Right lobe of liver (tissue), 6 donors: Measurements from ENCODE around the gene ANAPC15. TPM values are rescaled to one million over a fixed set of nuclear protein-coding genes. Genes with fewer than 3 reads are reported as not detected.

Experiments
- ATAC-seq, 4 donors: fragments of 200-7000 bp; cut with Tn5 transposase; one replicate each; pipeline ENCODE4 v1.9.1; 2020; ENCODE audit warnings: mild to moderate bottlenecking in 4 of 4, moderate library complexity in 4 of 4
- DNase-seq, 3 donors: peaks; one replicate each; pipeline ENCODE4 v3.0.0-alpha.2; 2020
- H3K27ac ChIP-seq, 3 donors: fragments of 200-600 bp; one replicate each; pipeline ENCODE4 v1.8.0; 2022
- H3K27me3 ChIP-seq, 2 donors: fragments of 200-600 bp; one replicate each; pipeline ENCODE4 v1.8.0; 2022
- H3K36me3 ChIP-seq, 4 donors: fragments of 200-600 bp; sonication (generic) in 1 of 4; one replicate each; pipeline versions ENCODE4 v1.5.1 to v1.8.0; 2017 to 2022; ENCODE audit warnings: control low read depth in 1 of 4
- H3K4me1 ChIP-seq, 4 donors: fragments of 200-600 bp; sonication (generic) in 1 of 4; one replicate each; pipeline versions ENCODE4 v1.5.1 to v1.8.0; 2017 to 2022; ENCODE audit warnings: control low read depth in 1 of 4
- H3K4me3 ChIP-seq, 3 donors: fragments of 200-600 bp; one replicate each; pipeline ENCODE4 v1.8.0; 2022
- H3K9me3 ChIP-seq, 4 donors: fragments of 200-600 bp; sonication (generic) in 1 of 4; one replicate each; pipeline versions ENCODE4 v1.5.1 to v1.8.0; 2017 to 2022; ENCODE audit warnings: control low read depth in 1 of 4
- POLR2A ChIP-seq: fragments of 450-650 bp; IDR thresholded peaks from one replicate; pipeline ENCODE4 v1.6.1; 2017; ENCODE audit warnings: antibody characterized with exemption, mild to moderate bottlenecking
- WGBS: methylation state at CpG from one replicate; pipeline ENCODE4 v1.1.6; 2018; ENCODE audit warnings: low coverage, low lambda C conversion rate; ENCODE audit not compliant: insufficient coverage; ENCODE audit errors: missing lambda C conversion rate; 5-methylcytosine and 5-hydroxymethylcytosine counted together
- intact Hi-C, 2 donors: fragments of 100-400 bp; cut with DNase I; formaldehyde crosslinking; loops; one replicate each; pipeline versions ENCODE4 v1.11.2 to v1.14.1; 2022
- total RNA-seq, 6 experiments: library from RNA; depleted of rRNA in 2 of 6; stranded (reverse); fragments of >200 nt in 2 of 6; fragmentation: NEBNext Ultra II Directional in 3 of 6; extraction: Animal tissue kit (Norgen Biotek cat#: 25700) in 3 of 6; gene quantifications; one replicate each; pipeline versions ENCODE4 v1.1.0 to v1.2.4, GENCODE V29; 2016 to 2023
- TF ChIP-seq, protein P1 (sequence below), 4 donors: fragments of 200-600 bp in 3 of 4; fragments of 450-650 bp in 1 of 4; IDR thresholded peaks; one replicate each; pipeline versions ENCODE4 v1.5.1 to v1.8.0; 2016 to 2022; ENCODE audit warnings: antibody characterized with exemption in 4 of 4, mild to moderate bottlenecking in 2 of 4
- donor health status: DM: no; HTN: yes; CAD: no.
- donor health status: DM: no; HTN: no; CAD: no.
- donor health status: DM: no; HTN: no; CAD: no.
- donor health status: DM: no; HTN: yes; CAD: no.
- donor health status: DM: no; HTN: yes; CAD: no.

Gene ANAPC15
- total RNA-seq, 6 experiments from 2014 or later = 11.8 to 17.0 (median 14.2) TPM

DNA sequence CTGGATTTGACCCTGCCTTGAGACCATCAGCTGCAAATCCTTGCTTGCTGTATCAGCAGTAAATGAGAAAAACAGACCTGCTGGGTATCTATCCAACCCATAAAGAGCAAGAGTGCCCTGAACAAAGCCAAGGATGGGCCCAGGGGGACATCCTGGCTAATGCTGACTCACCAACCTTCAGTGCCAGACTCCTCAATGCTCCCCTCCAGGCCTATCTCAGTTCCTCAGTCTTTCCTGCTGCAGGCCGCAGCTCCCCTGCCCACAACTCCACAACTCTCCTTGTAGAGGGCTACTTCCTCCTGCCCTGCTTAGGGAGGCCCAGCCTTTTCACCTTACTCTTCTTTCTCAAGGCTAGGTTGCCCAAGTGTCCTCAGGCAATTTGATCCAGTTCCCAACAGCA is 12.0 kb downstream of the ANAPC15 start:
- H3K27me3 ChIP-seq = no peaks in the 10 kb centered on the region
- WGBS = 63% methylated on average over 1 of the region's 1 CpG
- TF ChIP-seq, protein P1, sequence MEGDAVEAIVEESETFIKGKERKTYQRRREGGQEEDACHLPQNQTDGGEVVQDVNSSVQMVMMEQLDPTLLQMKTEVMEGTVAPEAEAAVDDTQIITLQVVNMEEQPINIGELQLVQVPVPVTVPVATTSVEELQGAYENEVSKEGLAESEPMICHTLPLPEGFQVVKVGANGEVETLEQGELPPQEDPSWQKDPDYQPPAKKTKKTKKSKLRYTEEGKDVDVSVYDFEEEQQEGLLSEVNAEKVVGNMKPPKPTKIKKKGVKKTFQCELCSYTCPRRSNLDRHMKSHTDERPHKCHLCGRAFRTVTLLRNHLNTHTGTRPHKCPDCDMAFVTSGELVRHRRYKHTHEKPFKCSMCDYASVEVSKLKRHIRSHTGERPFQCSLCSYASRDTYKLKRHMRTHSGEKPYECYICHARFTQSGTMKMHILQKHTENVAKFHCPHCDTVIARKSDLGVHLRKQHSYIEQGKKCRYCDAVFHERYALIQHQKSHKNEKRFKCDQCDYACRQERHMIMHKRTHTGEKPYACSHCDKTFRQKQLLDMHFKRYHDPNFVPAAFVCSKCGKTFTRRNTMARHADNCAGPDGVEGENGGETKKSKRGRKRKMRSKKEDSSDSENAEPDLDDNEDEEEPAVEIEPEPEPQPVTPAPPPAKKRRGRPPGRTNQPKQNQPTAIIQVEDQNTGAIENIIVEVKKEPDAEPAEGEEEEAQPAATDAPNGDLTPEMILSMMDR (IDR thresholded peaks at IDR 0.05) = no peak
- TF ChIP-seq POLR2A = no peak
- peaks cover 0 to 28% (median 13%) of the 10 kb centered on the region in 4 donors for H3K36me3 ChIP-seq
- intact Hi-C loops = no loop called here
- peaks cover 0 to 22% (median 14%) of the 10 kb centered on the region in 4 donors for H3K4me1 ChIP-seq
- H3K4me3 ChIP-seq = no peak overlapping the region
- H3K27ac ChIP-seq = no peak overlapping the region
- DNase-seq = no peak
- ATAC-seq = no peak
- H3K9me3 ChIP-seq = no peaks in the 10 kb centered on the region

DNA sequence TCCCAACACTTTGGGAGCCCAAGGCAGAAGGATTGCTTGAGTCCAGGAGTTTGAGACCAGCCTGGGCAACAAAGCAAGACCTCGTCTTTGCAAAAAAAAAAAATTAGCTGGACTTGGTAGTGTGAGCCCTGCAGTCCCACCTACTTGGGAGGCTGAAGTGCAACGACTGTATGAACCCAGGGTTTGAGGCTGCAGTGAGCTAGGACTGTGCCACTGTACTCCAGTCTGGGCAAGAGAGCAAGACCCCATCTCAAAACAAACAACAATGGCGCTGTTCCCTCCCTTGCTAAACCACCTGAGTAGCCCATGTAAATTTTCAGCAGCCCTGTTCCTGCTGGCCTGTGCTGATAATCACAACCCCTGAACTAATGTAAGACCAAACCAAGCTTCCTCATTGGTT is 12.5 kb downstream of the ANAPC15 start:
- Histone ChIP-seq H3K4me3 (no peak overlapping the region), H3K36me3 (peaks cover 0 to 31% (median 14%) of the 10 kb centered on the region in 4 donors), H3K27ac (no peak overlapping the region), H3K9me3 (no peaks in the 10 kb centered on the region), H3K4me1 (peaks cover 0 to 22% (median 14%) of the 10 kb centered on the region in 4 donors), H3K27me3 (no peaks in the 10 kb centered on the region)
- no peak for ATAC-seq
- WGBS = 40% methylated on average over 1 of the region's 3 CpGs
- intact Hi-C loops = no loop called here
- TF ChIP-seq POLR2A = no peak
- TF ChIP-seq, protein P1 (IDR thresholded peaks at IDR 0.05) = no peak
- no peak for DNase-seq

DNA sequence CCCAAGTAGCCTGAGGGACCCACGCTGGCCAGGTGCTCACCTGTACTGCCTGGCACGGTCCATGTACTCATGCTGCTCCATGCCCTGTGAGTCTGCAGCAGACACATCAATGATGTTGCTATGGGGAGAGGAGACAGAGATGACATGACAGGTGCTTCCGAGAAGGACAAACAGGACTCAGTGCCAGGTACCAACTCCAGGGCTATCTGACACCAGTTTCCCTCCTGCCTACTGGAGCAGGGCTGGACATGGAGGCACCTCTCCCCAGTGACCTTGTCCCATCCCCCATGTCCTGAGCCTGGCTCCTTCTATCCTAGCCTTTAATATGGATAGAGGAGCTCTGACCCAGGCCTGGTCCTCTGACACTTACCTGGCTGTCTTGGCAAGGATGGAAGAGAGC is 13.8 kb downstream of the ANAPC15 start:
- H3K4me1 ChIP-seq = peaks cover 0 to 18% (median 12%) of the 10 kb centered on the region in 4 donors
- no peak overlapping the region for H3K27ac ChIP-seq
- intact Hi-C loops = loop anchor here (5.0 kb wide), 2 partner anchors 71 to 76 kb away; no protein-coding TSS in a partner anchor
- TF ChIP-seq POLR2A = no peak
- TF ChIP-seq, protein P1 (IDR thresholded peaks at IDR 0.05) = no peak
- no CpG with 5 or more reads among the region's 3 CpGs for WGBS
- no peaks in the 10 kb centered on the region for H3K9me3 ChIP-seq
- no peak overlapping the region for H3K4me3 ChIP-seq
- no peaks in the 10 kb centered on the region for H3K27me3 ChIP-seq
- peaks cover 0 to 39% (median 16%) of the 10 kb centered on the region in 4 donors for H3K36me3 ChIP-seq
- DNase-seq (no peak), ATAC-seq (no peak)

DNA sequence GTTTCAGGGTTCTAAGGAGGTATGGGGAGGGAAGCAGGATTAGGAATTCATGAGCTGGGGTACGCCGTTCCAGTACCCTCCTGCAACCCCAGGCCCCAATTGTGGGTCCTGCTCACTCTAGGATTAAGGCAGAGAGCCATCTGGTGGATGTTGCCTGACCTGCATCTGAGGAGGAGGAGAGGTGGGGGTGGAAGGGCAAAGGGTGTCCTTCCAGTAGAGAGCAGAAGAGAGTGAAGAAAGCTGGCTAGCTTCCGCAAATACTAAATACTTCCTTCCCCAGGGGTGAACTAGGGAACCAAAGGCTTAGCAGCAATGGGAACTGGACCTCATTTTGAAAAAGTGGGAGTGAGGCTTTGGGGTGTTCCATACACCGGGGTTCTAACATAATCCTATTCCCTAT is 21.2 kb downstream of the ANAPC15 start:
- intact Hi-C loops = no loop called here
- ATAC-seq (peak; percentile 91 to 99 (median 98)), DNase-seq (peak in 2 of 3 donors; percentile 50 to 76)
- no peaks in the 10 kb centered on the region for H3K27me3 ChIP-seq
- no peak overlapping the region for H3K4me3 ChIP-seq
- peaks cover 0 to 7% (median 0%) of the 10 kb centered on the region in 4 donors for H3K4me1 ChIP-seq
- H3K27ac ChIP-seq = peak overlapping the region in 1 of 3 donors; percentile 19
- H3K9me3 ChIP-seq = no peaks in the 10 kb centered on the region
- WGBS = 24% methylated on average over 4 of the region's 4 CpGs
- H3K36me3 ChIP-seq = peaks cover 0 to 23% (median 3%) of the 10 kb centered on the region in 4 donors
- no peak for TF ChIP-seq POLR2A
- TF ChIP-seq, protein P1 (IDR thresholded peaks at IDR 0.05) = peak; percentile 83 to 92 (median 90)
